GM18858 (cell line): Measurements from ENCODE around the gene PSPC1.

Experiments
- ATAC-seq: cut with Tn5 transposase; IDR thresholded peaks from one replicate; pipeline ENCODE4 v1.9.1; 2021; ENCODE audit not compliant: unreplicated experiment

PSPC1 gene

DNA sequence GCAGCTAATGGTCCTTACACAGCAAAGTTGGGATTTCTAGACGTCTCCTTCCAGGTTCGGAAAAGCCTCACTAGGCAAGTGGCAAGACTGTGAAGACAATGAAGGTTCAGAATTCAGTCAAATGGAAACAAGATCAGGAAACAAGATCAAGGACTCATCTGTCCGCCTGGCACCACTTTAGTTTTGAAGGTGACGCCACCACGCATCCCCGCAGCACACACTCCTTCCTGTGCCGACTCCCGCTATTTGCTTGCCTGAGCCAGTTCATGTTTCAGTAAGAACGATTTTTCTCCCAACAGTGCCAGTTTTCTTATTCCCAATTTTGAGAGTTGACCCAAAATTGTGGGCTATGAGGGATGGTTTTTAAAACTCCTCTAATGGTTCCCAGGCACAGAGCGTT, 107.8 kb downstream of the PSPC1 start:
- ATAC-seq = no peak

DNA sequence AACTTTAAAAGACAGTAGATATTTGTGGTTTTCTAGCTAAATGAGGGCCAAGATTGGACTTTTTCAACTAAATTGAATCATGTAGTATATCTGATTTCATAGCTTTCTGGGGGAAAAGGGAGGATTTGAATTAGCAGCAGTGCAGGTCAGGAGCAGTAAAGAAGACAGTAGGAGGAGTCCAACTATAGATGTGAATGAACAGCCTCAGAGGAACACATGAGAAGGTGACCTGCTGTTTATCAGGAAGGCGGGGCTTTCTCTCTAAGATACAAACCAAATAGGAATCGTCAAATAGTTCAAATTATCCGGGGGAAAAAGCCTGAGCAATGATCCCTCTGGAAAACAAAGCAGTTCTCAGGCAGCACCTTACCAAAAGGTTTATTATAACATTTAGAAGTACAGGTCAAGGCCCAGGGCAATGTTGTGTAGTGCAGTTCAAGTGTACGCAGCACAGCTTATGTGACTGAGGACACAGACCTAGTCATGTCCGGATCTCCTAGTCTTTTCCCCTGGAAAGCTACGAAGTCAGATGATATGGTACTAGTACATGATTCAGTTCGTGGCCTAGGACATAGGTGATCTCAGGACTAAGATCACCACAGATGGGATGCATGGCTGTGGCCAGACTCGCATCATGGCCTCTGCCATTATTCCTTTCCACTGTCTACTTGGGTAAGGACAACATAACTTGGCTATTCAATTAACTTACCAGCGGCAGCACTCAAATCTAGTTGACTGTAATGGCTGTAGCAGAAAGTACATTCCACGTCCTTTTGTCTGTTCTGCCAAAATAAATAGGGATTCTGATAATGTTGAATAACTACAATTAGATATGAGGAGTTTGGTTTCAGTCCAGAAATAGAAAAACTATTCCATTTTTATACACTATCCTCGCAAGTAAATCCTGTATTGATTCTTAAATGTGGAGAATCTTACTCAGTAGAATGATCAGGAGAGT, 109.0 kb downstream of the PSPC1 start:
- no peak for ATAC-seq

DNA sequence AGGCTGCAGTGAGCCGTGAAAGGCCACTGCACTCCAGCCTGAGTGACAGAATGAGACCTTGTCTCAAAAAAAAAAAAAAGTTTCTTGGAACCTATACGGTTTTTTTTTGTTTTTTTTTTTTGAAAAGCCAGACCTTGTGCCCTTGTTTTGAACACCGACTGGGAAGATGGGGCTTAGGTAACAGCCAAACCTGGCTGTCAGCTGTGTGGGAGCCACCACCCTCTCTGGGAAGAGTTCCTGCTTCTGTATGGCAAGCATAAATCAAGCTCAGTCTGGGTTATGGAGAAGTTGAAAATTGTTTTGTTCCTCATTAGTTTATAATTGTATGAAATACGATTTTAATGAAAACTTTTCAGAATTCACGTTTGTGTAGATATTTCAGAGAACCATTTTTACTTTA, 109.8 kb downstream of the PSPC1 start:
- ATAC-seq = no peak

DNA sequence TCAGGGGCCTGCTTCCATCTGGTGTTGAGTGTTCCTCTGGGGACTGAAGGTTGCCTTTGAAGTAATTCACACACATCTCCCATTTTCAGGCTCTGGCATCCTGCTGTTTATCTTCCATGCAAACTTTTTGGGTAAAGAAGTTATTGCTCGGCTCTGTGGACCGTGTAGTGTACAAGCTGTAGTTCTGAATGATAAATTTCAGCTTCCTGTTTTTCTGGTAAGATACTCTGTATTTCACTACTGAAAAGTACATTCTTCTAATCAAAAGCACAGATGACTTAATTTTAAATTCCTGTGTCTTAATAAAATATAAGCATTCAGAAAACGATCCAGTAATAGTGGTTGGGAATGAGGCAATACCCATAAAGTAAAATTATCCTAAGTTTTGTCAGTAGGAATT, 112.6 kb downstream of the PSPC1 start:
- no peak for ATAC-seq

DNA sequence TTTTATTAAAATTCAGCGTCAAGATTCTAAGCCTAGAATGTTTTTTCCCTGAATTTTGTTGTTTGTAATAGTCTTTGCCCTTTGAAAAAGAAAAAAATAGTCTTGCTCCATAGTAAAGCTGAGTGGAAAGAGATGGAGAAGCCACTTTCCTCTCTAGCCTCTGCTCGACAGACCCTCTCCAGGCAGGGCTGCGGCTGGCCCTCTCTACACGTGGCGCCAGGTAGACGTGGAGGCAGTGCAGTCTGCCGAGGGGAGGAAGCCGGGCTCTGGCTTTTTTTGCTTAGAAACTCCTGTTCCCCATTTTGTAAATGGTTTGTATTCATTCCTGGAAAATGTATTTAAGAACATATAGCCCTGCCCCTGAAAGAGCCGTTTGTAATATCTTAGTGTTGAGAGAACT, 114.0 kb downstream of the PSPC1 start:
- no peak for ATAC-seq

DNA sequence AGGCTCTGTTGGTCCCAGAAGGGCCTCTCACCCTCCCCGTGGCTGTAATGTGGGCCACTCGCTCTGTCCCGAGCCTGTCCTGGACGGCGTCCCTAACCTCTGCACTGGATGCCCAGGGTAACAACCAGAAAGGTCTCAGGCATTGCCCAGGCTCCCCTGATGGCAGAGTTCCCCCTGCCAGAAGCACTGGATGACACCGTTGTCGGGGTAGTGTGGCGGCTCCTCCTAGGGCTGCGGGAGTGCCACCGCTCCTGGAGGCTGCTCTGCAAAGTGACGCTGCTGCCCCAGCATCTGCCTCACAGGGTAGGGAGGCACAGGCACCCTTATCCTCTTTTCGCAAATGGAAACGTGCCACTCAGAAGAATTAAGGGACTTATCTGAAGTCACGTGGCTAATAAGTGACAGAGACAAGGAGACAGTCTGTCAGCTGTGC, 117.3 kb downstream of the PSPC1 start:
- ATAC-seq = no peak

DNA sequence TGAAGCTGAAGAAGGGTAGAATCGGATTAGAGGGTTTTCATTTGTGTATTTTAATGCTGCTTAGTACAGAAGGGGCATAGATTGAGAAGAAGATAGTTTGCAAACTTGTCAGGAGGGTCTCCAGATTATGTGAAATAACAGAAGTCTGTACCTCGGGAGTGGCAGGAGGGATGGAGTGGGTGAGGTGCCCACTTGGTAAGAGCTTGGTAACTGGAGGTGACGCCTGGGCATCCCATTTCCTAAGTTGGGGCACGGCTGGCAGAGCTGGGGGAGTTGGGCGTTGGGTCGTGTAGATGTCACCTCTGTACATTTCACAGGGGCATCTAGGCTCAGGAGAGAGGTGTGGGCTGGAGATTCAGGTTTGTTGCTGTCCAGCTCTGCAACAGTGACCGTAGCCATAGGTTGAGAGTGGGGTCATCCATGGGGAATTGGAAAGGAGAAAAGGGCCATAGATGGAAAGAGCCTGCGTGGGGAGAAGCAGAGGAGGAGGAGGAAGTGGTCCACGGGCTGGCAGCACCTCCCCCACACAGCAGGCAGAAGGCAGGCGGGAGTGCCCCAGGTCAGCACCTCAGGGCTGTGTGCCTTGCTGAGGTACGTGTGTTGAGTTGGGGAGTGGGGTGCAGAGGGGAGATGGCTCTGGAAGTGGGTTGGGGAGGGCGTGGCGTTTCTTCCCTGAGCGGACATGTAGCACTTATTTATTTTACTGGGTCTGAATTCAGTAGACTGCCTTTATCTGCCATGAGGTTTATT, 118.1 kb downstream of the PSPC1 start:
- no peak for ATAC-seq

DNA sequence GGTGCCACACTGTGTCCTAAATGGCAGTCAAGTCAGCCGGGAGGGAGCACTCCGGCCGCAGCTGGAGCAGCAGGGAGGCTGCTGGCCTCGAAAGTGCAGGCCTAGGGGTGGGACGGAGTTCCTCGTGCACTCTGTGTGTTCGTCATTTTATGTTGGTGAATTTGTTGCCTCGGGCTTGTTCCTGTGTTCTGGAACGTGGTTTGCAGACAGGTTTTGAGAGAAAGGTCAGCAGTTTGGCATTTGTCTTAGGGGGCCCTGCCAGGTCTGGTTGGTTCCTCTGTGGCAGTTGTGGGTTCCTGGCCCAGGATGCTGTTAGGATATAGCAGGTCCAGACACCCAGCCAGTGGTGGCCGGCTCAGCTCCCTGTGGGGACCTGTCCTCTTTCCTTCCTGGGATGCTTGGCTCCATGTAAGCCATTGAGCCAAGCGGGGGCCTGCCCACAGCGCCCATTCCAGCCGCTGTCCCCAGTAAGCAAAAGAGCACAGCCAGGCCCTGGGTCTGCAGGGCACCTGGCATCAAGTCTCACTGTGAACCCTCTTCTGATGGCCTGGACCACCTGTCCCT, 119.2 kb downstream of the PSPC1 start:
- no peak for ATAC-seq

DNA sequence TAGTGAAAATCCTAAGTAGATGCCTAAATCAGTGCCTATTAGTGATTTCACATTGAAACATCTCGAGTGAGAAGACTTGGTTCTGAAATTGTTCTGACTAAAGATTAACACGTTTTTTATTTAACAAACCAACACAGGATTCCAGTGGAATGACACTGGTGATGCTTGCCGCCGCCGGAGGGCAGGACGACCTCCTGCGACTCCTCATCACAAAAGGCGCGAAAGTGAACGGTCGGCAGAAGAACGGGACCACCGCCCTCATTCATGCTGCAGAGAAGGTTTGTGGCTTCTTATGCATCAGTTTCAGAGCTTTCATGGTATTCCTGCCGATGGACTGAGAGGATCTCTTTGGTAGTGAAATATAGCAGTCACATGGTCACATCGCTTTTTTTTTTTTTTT, 121.2 kb downstream of the PSPC1 start:
- ATAC-seq = no peak

DNA sequence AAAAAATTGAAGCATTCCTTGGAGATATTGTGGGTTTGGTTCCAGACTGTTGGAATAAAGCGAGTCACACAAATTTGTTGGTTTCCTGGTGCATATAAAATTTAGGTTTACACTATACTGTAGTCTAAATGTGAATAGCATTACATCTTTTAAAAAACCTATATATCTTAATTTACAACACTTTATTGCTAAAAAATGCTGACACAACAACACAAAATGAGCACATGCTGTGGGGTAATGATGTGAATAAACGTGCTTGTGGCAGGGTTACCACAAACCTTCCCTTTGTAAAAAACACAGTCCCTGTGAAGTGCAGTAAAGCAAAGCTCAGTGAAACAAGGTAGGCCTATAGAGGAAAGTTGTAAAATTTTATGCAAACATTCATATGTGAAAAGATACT, 121.6 kb downstream of the PSPC1 start:
- ATAC-seq = no peak

DNA sequence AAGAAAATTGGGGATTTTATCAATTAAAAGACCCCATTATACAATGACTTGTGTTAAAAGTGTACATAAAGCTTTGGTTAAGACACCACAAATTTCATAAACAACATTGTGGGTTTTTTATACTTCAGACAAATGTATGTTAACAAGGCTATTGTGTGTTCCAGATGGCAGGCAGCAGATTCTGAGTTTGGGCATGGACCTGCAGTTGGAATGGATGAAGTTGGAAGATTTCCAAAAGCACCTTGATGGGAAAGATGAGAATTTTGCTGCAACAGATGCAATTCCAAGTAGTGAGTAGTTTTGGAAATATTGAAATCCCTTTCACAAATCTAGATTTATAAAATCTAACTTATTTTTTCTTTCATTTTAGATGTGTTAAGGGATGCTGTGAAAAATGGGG, 123.9 kb downstream of the PSPC1 start:
- ATAC-seq = no peak

DNA sequence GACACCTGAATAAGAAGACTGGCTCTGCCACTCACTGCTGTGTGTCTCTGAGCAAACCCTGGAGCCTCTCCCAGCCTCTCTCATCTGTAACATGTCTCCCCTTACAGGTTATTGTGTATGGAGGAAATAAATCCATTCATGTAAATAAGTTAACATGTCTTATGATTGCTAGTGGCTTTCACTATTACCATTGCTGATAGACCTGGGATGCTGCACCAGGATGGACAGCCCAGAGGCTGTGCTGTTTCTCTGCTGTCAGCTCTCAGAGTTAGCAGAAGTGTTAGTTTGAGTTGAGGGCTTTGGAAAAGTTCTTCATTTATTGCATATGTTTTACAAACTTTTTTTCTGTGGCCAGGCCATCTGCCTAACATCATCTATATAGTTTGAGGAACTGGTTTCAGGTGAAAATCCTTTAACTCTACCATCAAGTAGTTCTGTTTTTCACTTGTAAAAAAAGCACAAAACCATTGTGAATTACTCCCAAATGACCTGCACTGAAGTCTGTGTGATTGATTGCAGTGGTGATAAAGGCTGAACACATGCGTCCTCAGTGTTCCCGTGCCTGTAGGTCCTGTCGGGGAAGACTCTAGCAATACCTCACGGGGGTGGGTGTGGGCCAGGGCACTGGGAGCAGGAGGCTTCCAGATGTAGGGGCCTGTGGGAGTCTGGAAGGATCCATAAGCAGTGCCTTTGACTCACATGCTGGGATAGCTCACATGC, 124.7 kb downstream of the PSPC1 start:
- ATAC-seq = no peak
